WI38 (cell line): Measurements from ENCODE around the gene ERGIC1.

Source experiments
- H3K4me3 ChIP-seq: 2 replicates; pipeline ENCODE4 v1.5.1; 2011; ENCODE audit warnings: low read depth, mild to moderate bottlenecking, control low read depth, low read length
- CTCF ChIP-seq: IDR thresholded peaks from 2 replicates; pipeline ENCODE4 v1.5.1; 2012; ENCODE audit warnings: low read depth, mild to moderate bottlenecking, control low read depth, low read length

ERGIC1 gene

GRCh38 chr5:173001229-173001841, 167.3 kb downstream of the ERGIC1 start:
- no peak overlapping the region for H3K4me3 ChIP-seq
- no peak for TF ChIP-seq CTCF
